HCT116 (cell line): ENCODE measurements around the gene LPAR2.

Experiments used
- CBX3 ChIP-seq: IDR thresholded peaks from 2 replicates; pipeline ENCODE4 v1.6.1; 2012; ENCODE audit warnings: low read depth
- CEBPB ChIP-seq: IDR thresholded peaks from 2 replicates; pipeline ENCODE4 v1.6.1; 2012; ENCODE audit warnings: low read depth
- CTCF ChIP-seq, 3 experiments: fragments of 200-600 bp in 1 of 3; sonication (generic) in 1 of 3; IDR thresholded peaks in 2 of 3; conservative IDR thresholded peaks in 1 of 3; 2 replicates each; pipeline ENCODE4 v1.5.1; 2012 to 2017; ENCODE audit warnings: low read depth in 2 of 3, low read length in 2 of 3, antibody characterized with exemption in 1 of 3, borderline replicate concordance in 1 of 3, control low read depth in 1 of 3, mild to moderate bottlenecking in 1 of 3, mixed read lengths in 1 of 3, mixed run types in 1 of 3, moderate library complexity in 1 of 3; ENCODE audit not compliant: insufficient read depth in 1 of 3
- EZH2 ChIP-seq: fragments of 200-600 bp; sonication (generic); IDR thresholded peaks from 2 replicates; pipeline ENCODE4 v1.6.1; 2017; ENCODE audit warnings: antibody characterized with exemption, mixed run types
- POLR2A ChIP-seq: IDR thresholded peaks from 2 replicates; pipeline ENCODE4 v1.7.0; 2011; ENCODE audit warnings: borderline replicate concordance; ENCODE audit not compliant: insufficient read depth, insufficient read length; ENCODE audit errors: extremely low read depth
- POLR2AphosphoS5 ChIP-seq: IDR thresholded peaks from 2 replicates; pipeline ENCODE4 v1.6.1; 2011; ENCODE audit warnings: mild to moderate bottlenecking, low read depth, low read length, moderate library complexity
- SIN3A ChIP-seq: IDR thresholded peaks from 2 replicates; pipeline ENCODE4 v1.6.1; 2012; ENCODE audit warnings: low read depth
- SP1 ChIP-seq: IDR thresholded peaks from 2 replicates; pipeline ENCODE4 v1.6.1; 2012; ENCODE audit warnings: low read depth
- TCF7L2 ChIP-seq: IDR thresholded peaks from 2 replicates; pipeline ENCODE4 v1.7.0; 2011; ENCODE audit warnings: borderline replicate concordance, inconsistent platforms; ENCODE audit not compliant: insufficient read depth, insufficient read length; ENCODE audit errors: extremely low read depth
- ZBTB33 ChIP-seq: IDR thresholded peaks from 2 replicates; pipeline ENCODE4 v1.6.1; 2011; ENCODE audit warnings: mild to moderate bottlenecking, low read length, moderate library complexity; ENCODE audit not compliant: insufficient replicate concordance; ENCODE audit errors: extremely low read depth
- ZNF274 ChIP-seq: fragments of 200-500 bp; sonication (Bioruptor generic); IDR thresholded peaks from 2 replicates; pipeline ENCODE4 v1.6.1; 2014; ENCODE audit warnings: mild to moderate bottlenecking, low read depth, low read length, inconsistent platforms

- no peak for TF ChIP-seq CTCF (IDR thresholded peaks at IDR 0.05 in 2 of 3, conservative IDR thresholded peaks at IDR 0.05 in 1 of 3; ENCODE audit: borderline replicate concordance in 1 of 3, insufficient read depth in 1 of 3, low read depth in 2 of 3, low read length in 2 of 3)
- no peak for TF ChIP-seq CBX3
- TF ChIP-seq SIN3A, result no peak
- no peak for TF ChIP-seq TCF7L2
- no peak for TF ChIP-seq POLR2AphosphoS5
- TF ChIP-seq CEBPB, result no peak
- no peak for TF ChIP-seq ZNF274
- no peak for TF ChIP-seq ZBTB33
- TF ChIP-seq EZH2, result no peak
- TF ChIP-seq POLR2A, result no peak
- TF ChIP-seq SP1, result no peak
These were observed 44.8 kb upstream of the LPAR2 start for GRCh38 chr19:19672816-19673215.
